HepG2 (cell line): Measurements from ENCODE around the gene ACACB. TPM values are rescaled to one million over a fixed set of nuclear protein-coding genes. Genes with fewer than 3 reads are reported as not detected.

Experiments used
- ATAC-seq: fragments of 200-7000 bp; cut with Tn5 transposase; 3 replicates; pipeline ENCODE4 v1.9.1; 2020; ENCODE audit warnings: mild to moderate bottlenecking, moderate library complexity
- BruUV-seq: library from RNA; stranded (reverse); fragments of 400-500 nt; replicated peaks from 2 replicates; lab custom pipeline; 2021; lab: Mats Ljungman, UMichigan
- CTCF ChIA-PET: fragments of 300-600 bp; formaldehyde crosslinking; extraction: SDS; loops from one replicate; lab custom pipeline; 2021; ENCODE audit warnings: low total read pairs, inconsistent platforms, low intra/inter-chr PET ratio; lab: Yijun Ruan, JAX
- POLR2A ChIA-PET: fragments of 350-600 bp; sonication (Branson Sonifier 250); formaldehyde crosslinking; loops from one replicate; lab custom pipeline; 2020; ENCODE audit warnings: antibody characterized with exemption, inconsistent platforms; lab: Yijun Ruan, JAX
- DNase-seq: peaks from one replicate; pipeline ENCODE4 v3.0.0-alpha.2; 2015; ENCODE audit warnings: low spot score
- FAIRE-seq: peaks from 3 replicates; lab custom pipeline; 2011; peaks lifted over from hg19 to GRCh38; lab: Jason Lieb, UNC
- H2AFZ ChIP-seq: one replicate; pipeline ENCODE4 v1.6.1; 2011; ENCODE audit warnings: low read length, inconsistent platforms
- H3K27ac ChIP-seq: fragments of 300-600 bp; 3 replicates; pipeline ENCODE4 v1.8.0; 2011; ENCODE audit warnings: mixed run types, mild to moderate bottlenecking, mixed read lengths, low read length, inconsistent platforms; ENCODE audit not compliant: insufficient read depth; ENCODE audit errors: extremely low read length
- H3K27me3 ChIP-seq, 2 experiments: fragments of 200-600 bp in 1 of 2; 2 replicates in 1 of 2; 3 replicates in 1 of 2; pipeline versions ENCODE4 v1.6.0 to v1.8.0; 2011; ENCODE audit warnings: low read length in 2 of 2, mild to moderate bottlenecking in 2 of 2, moderate library complexity in 2 of 2, inconsistent platforms in 1 of 2; ENCODE audit not compliant: insufficient read depth in 2 of 2, control insufficient read depth in 1 of 2
- H3K36me3 ChIP-seq, 2 experiments: fragments of 200-600 bp in 1 of 2; replicated peaks in 1 of 2; 2 replicates in 1 of 2; 3 replicates in 1 of 2; pipeline versions ENCODE4 v1.5.1 to v1.8.0; 2011; ENCODE audit warnings: low read length in 2 of 2, inconsistent platforms in 1 of 2; ENCODE audit not compliant: insufficient read depth in 2 of 2, control insufficient read depth in 1 of 2
- H3K4me1 ChIP-seq: 2 replicates; pipeline ENCODE4 v1.5.1; 2012; ENCODE audit warnings: low read length, inconsistent platforms; ENCODE audit not compliant: insufficient read depth
- H3K4me2 ChIP-seq: 2 replicates; pipeline ENCODE4 v1.6.0; 2011; ENCODE audit warnings: low read depth, low read length, inconsistent platforms
- H3K4me3 ChIP-seq, 3 experiments: fragments of 200-600 bp in 1 of 3; sonication (generic), shearing (Covaris generic) in 1 of 3; replicated peaks in 1 of 3; 2 replicates each; pipeline ENCODE4 v1.5.1; 2011 to 2016; ENCODE audit warnings: low read length in 3 of 3, inconsistent platforms in 2 of 3, low read depth in 2 of 3, mild to moderate bottlenecking in 2 of 3, control low read depth in 1 of 3, mixed read lengths in 1 of 3; ENCODE audit not compliant: insufficient read depth in 1 of 3
- H3K79me2 ChIP-seq: one replicate; pipeline ENCODE4 v1.6.1; 2011; ENCODE audit warnings: low read length, inconsistent platforms; ENCODE audit not compliant: insufficient read depth
- H3K9ac ChIP-seq: 2 replicates; pipeline ENCODE4 v1.6.0; 2011; ENCODE audit warnings: mild to moderate bottlenecking, low read depth, low read length, inconsistent platforms; ENCODE audit not compliant: insufficient read depth
- H3K9me3 ChIP-seq: 2 replicates; pipeline ENCODE4 v1.5.1; 2012; ENCODE audit warnings: mild to moderate bottlenecking, low read length
- H4K20me1 ChIP-seq: 2 replicates; pipeline ENCODE4 v1.6.0; 2011; ENCODE audit warnings: inconsistent platforms, mild to moderate bottlenecking, low read length, moderate library complexity; ENCODE audit not compliant: insufficient read depth
- ARHGAP35 ChIP-seq: sonication (generic); formaldehyde crosslinking; IDR thresholded peaks from 2 replicates; pipeline ENCODE4 v1.9.0; 2022; ENCODE audit warnings: mild to moderate bottlenecking, inconsistent platforms, moderate library complexity, missing genetic modification reagents, borderline replicate concordance
- CENPT ChIP-seq: sonication (generic); formaldehyde crosslinking; IDR thresholded peaks from 2 replicates; pipeline ENCODE4 v1.8.0; 2022; ENCODE audit warnings: low read depth, mild to moderate bottlenecking, moderate library complexity, missing genetic modification reagents
- DNMT1 ChIP-seq: sonication (generic); formaldehyde crosslinking; IDR thresholded peaks from 2 replicates; pipeline ENCODE4 v1.5.1; 2020; ENCODE audit warnings: mild to moderate bottlenecking, missing genetic modification reagents
- FOXO1 ChIP-seq: sonication (generic); formaldehyde crosslinking; IDR thresholded peaks from 2 replicates; pipeline ENCODE4 v1.4.0; 2020; ENCODE audit warnings: missing genetic modification reagents
- KLF12 ChIP-seq: sonication (generic); formaldehyde crosslinking; IDR thresholded peaks from 2 replicates; pipeline ENCODE4 v1.4.0; 2020; ENCODE audit warnings: missing genetic modification reagents, borderline replicate concordance
- PITX1 ChIP-seq: sonication (generic); formaldehyde crosslinking; IDR thresholded peaks from 2 replicates; pipeline ENCODE4 v1.5.1; 2020; ENCODE audit warnings: mild to moderate bottlenecking, missing genetic modification reagents
- RCOR2 ChIP-seq: IDR thresholded peaks from 2 replicates; pipeline ENCODE4 v1.6.1; 2016; ENCODE audit warnings: missing biosample characterization, missing genetic modification reagents
- SMYD3 ChIP-seq: sonication (generic); formaldehyde crosslinking; IDR thresholded peaks from 2 replicates; pipeline ENCODE4 v1.8.1; 2023; ENCODE audit warnings: mild to moderate bottlenecking, missing genetic modification reagents
- TEAD2 ChIP-seq: sonication (generic); formaldehyde crosslinking; IDR thresholded peaks from 2 replicates; pipeline ENCODE4 v1.9.0; 2021; ENCODE audit warnings: missing genetic modification reagents
- ZFP36 ChIP-seq: fragments of 150-350 bp; IDR thresholded peaks from 2 replicates; pipeline ENCODE4 v1.6.1; 2018; ENCODE audit warnings: borderline replicate concordance, low read length, low read depth; ENCODE audit not compliant: partially characterized antibody
- ZMYM4 ChIP-seq: sonication (generic); formaldehyde crosslinking; IDR thresholded peaks from 2 replicates; pipeline ENCODE4 v1.8.1; 2023; ENCODE audit warnings: mild to moderate bottlenecking, missing genetic modification reagents
- ZNF431 ChIP-seq: sonication (generic); formaldehyde crosslinking; IDR thresholded peaks from 2 replicates; pipeline ENCODE4 v1.9.0; 2022; ENCODE audit warnings: missing genetic modification reagents, low read depth, mild to moderate bottlenecking, borderline replicate concordance
- ZNF724P ChIP-seq: sonication (generic); formaldehyde crosslinking; IDR thresholded peaks from 2 replicates; pipeline ENCODE4 v1.8.0; 2022; ENCODE audit warnings: missing genetic modification reagents, borderline replicate concordance
- WGBS: methylation state at CpG from one replicate; pipeline ENCODE4 v1.1.6; 2017; ENCODE audit warnings: low lambda C conversion rate; 5-methylcytosine and 5-hydroxymethylcytosine counted together
- in situ Hi-C: cut with HindIII; loops from 2 replicates; pipeline ENCODE4 v1.10.0; 2017; ENCODE audit warnings: low pct_unique_long_range_greater_than_20kb; ENCODE audit not compliant: extremely low pct_ligation_motif_present
- intact Hi-C: fragments of 100-400 bp; cut with micrococcal nuclease; formaldehyde crosslinking; loops from one replicate; pipeline ENCODE4 v1.10.0; 2022; ENCODE audit not compliant: unreplicated experiment
- polyA plus RNA-seq, 8 experiments: library from polyadenylated mRNA; depleted of rRNA in 3 of 8; stranded (reverse) in 7 of 8; unstranded in 1 of 8; fragments of >200 nt; fragmentation: Illumina TruSeq in 4 of 8; extraction: Trizol in 4 of 8; gene quantifications; 2 replicates each; pipeline versions ENCODE4 v1.2.1 to v1.2.3, GENCODE V29; 2011 to 2016; ENCODE audit warnings: low read depth in 4 of 8, missing spikeins in 1 of 8, mixed read lengths in 1 of 8; ENCODE audit not compliant: insufficient read depth in 1 of 8
- total RNA-seq, 5 experiments: library from RNA; depleted of rRNA; stranded (reverse); fragments of >200 nt; fragmentation: Illumina TruSeq; extraction: Trizol; gene quantifications; 2 replicates each; pipeline ENCODE4 v1.2.3, GENCODE V29; 2016; ENCODE audit warnings: low read depth in 1 of 5
- TF ChIP-seq, protein P1 (sequence below): sonication (generic); formaldehyde crosslinking; IDR thresholded peaks from 2 replicates; pipeline ENCODE4 v1.4.0; 2020; ENCODE audit warnings: low read depth, mild to moderate bottlenecking, missing genetic modification reagents
- TF ChIP-seq, protein P2 (sequence below): sonication (generic); formaldehyde crosslinking; IDR thresholded peaks from 2 replicates; pipeline ENCODE4 v1.4.0; 2020; ENCODE audit warnings: missing genetic modification reagents, mild to moderate bottlenecking, borderline replicate concordance

Gene ACACB
- total and polyA plus RNA-seq, 2 of the 13 experiments (the other 11 are each of a cell fraction or from before 2014, with no cell fraction given) = 6.2 to 8.6 TPM

DNA sequence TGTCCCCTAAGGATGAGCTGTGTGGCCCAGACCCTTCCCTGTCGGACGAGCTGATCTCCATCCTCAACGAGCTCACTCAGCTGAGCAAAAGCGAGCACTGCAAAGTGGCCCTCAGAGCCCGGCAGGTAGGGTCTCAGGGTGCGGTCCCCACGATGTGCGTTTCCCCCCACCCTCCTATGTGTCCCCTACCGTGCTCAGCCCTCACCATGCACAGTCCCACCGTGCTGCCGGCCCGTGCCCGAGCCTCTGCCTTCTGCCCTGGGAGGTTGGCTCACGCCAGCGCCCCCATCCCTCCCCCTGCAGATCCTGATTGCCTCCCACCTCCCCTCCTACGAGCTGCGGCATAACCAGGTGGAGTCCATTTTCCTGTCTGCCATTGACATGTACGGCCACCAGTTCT lies 106.1 kb downstream of the ACACB start:
- in situ Hi-C loops = no loop called here
- Histone ChIP-seq H3K4me2 (no peak overlapping the region), H2AFZ (no peak overlapping the region), H3K36me3 (peaks cover 0 to 20% of the 10 kb centered on the region in 2 experiments; a peak in 2 of 5 replicates), H3K4me3 (no peak overlapping the region), H3K27me3 (no peaks in the 10 kb centered on the region), H3K9ac (no peak overlapping the region), H3K27ac (no peak overlapping the region), H3K4me1 (no peaks in the 10 kb centered on the region), H4K20me1 (no peaks in the 10 kb centered on the region), H3K9me3 (no peaks in the 10 kb centered on the region), H3K79me2 (no peaks in the 10 kb centered on the region)
- no TSS peak for BruUV-seq
- CTCF ChIA-PET = no interaction called here
- intact Hi-C loops = no loop called here
- TF ChIP-seq ZNF724P (CRISPR knock-in tag) = no peak
- TF ChIP-seq FOXO1 (CRISPR knock-in tag) = no peak
- no peak for TF ChIP-seq RCOR2 (CRISPR knock-in tag)
- no peak for TF ChIP-seq ZNF431
- TF ChIP-seq, protein P1, sequence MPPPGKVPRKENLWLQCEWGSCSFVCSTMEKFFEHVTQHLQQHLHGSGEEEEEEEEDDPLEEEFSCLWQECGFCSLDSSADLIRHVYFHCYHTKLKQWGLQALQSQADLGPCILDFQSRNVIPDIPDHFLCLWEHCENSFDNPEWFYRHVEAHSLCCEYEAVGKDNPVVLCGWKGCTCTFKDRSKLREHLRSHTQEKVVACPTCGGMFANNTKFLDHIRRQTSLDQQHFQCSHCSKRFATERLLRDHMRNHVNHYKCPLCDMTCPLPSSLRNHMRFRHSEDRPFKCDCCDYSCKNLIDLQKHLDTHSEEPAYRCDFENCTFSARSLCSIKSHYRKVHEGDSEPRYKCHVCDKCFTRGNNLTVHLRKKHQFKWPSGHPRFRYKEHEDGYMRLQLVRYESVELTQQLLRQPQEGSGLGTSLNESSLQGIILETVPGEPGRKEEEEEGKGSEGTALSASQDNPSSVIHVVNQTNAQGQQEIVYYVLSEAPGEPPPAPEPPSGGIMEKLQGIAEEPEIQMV (CRISPR knock-in tag) = no peak
- ATAC-seq (no peak; the same call in 2 of the 3 replicates), FAIRE-seq (no peak), DNase-seq (no peak)
- 100% methylated on average over 10 of the region's 18 CpGs for WGBS
- POLR2A ChIA-PET = no interaction called here

DNA sequence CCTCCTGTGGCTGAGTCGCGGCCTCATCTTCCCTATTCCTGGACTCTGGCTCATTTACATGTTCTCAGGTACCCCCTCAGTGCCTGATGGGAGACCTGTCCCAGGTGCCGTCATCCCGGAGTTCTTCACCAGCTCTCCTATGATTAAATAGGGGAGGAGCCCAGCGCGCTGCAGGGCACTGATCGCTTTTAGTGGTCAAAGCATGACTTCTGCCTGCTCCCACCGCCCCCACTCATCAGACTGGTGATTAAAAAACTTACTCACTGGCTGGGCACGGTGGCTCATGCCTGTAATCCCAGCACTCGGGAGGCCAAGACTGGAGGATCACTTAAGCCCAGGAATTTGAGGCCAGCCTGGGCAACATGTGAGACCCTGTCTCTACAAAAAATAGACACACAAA lies 106.8 kb downstream of the ACACB start:
- Histone ChIP-seq H4K20me1 (no peaks in the 10 kb centered on the region), H3K4me1 (no peaks in the 10 kb centered on the region), H3K27me3 (no peaks in the 10 kb centered on the region), H3K9me3 (no peaks in the 10 kb centered on the region), H3K9ac (no peak overlapping the region), H3K4me3 (no peak overlapping the region), H3K36me3 (peaks cover 0 to 14% of the 10 kb centered on the region in 2 experiments; a peak in 2 of 5 replicates), H3K79me2 (no peaks in the 10 kb centered on the region), H2AFZ (no peak overlapping the region), H3K27ac (no peak overlapping the region), H3K4me2 (no peak overlapping the region)
- ATAC-seq (no peak), FAIRE-seq (no peak), DNase-seq (no peak)
- no TSS peak for BruUV-seq
- ChIA-PET POLR2A (no interaction called here), CTCF (no interaction called here)
- intact Hi-C loops (no loop called here), in situ Hi-C loops (no loop called here)
- 89% methylated on average over 7 of the region's 10 CpGs for WGBS
- TF ChIP-seq ZFP36 = no peak
- no peak for TF ChIP-seq DNMT1 (CRISPR knock-in tag)
- TF ChIP-seq, protein P2, sequence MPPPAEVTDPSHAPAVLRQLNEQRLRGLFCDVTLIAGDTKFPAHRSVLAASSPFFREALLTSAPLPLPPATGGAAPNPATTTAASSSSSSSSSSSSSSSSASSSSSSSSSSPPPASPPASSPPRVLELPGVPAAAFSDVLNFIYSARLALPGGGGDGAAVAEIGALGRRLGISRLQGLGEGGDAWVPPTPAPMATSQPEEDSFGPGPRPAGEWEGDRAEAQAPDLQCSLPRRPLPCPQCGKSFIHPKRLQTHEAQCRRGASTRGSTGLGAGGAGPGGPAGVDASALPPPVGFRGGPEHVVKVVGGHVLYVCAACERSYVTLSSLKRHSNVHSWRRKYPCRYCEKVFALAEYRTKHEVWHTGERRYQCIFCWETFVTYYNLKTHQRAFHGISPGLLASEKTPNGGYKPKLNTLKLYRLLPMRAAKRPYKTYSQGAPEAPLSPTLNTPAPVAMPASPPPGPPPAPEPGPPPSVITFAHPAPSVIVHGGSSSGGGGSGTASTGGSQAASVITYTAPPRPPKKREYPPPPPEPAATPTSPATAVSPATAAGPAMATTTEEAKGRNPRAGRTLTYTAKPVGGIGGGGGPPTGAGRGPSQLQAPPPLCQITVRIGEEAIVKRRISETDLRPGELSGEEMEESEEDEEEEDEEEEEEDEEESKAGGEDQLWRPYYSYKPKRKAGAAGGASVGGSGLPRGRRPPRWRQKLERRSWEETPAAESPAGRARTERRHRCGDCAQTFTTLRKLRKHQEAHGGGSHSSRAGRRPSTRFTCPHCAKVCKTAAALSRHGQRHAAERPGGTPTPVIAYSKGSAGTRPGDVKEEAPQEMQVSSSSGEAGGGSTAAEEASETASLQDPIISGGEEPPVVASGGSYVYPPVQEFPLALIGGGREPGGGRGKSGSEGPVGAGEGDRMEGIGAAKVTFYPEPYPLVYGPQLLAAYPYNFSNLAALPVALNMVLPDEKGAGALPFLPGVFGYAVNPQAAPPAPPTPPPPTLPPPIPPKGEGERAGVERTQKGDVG = no peak
- TF ChIP-seq KLF12 (CRISPR knock-in tag) = no peak
- TF ChIP-seq SMYD3 (CRISPR knock-in tag) = no peak
- no peak for TF ChIP-seq PITX1
- TF ChIP-seq CENPT = no peak
- no peak for TF ChIP-seq ARHGAP35
- TF ChIP-seq ZMYM4 = no peak
- no peak for TF ChIP-seq TEAD2 (CRISPR knock-in tag)
